ENCODE data around the gene RHEX.
A peak's percentile ranks its signal among the peaks of the same experiment; 100 is the strongest.
"Not testable (repeated sequence)": the region's sequence is repeated elsewhere in the genome, so short reads cannot be mapped to it uniquely, and the experiment has no call there.

RHEX gene, protein sequence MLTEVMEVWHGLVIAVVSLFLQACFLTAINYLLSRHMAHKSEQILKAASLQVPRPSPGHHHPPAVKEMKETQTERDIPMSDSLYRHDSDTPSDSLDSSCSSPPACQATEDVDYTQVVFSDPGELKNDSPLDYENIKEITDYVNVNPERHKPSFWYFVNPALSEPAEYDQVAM

GRCh38 chr1:206052919-206053610 is at the start of gene RHEX:
TSS of gene RHEX (plus strand) at chr1:206053173. CDS start at chr1:206097829, 44,656 bp downstream.
- H3K9me3 Mint-ChIP-seq; H3K36me3 Mint-ChIP-seq (ENCODE audit: low read depth); H3K4me1 Mint-ChIP-seq: not testable (repeated sequence)
- Mint-ChIP-seq H3K27me3 (ENCODE audit: low read depth) (peaks cover 16% of the 10 kb centered on the region), H3K27ac (peak within 1 kb of the TSS; percentile 3 to 82 (median 73)), H3K4me3 (peak within 1 kb of the TSS in 2 of 3 experiments; percentile 21 to 41)

DNA sequence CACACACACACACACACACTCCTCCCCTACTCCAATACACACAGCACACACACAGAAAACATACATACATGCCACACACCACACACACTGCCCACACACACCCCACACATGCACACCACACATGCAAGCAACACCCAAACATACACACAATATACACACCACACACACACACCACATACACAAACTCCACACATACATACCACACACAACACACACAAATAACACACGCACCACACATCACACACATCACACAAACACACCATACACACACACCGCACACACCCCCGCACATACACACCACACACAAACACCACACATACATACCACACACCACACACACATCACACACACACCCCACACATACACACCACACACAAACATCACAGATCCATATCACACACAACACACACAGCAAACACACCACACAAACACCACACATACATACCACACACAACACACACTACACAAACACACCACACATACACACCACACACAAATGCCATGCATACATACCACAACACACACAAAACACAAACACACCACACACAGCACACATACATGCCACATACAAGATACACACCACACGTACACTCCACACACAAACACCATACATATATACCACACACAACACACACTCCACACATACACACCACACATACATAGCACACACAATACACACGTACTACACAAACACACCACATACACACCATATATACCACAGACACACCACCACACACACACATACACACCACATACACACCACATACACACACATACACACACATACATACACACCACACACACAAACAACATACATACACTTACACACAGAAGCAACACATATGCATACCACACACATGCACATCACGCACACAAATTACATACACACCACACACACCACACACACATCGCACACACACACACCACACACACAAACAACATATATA is 48.8 kb upstream of the RHEX start:
- peak overlapping the region; percentile 1 to 50 (median 37) for H3K4me3 Mint-ChIP-seq
- peaks cover 50% of the 10 kb centered on the region for H3K4me1 Mint-ChIP-seq
- H3K9me3 Mint-ChIP-seq = no peaks in the 10 kb centered on the region
- H3K27me3 Mint-ChIP-seq (ENCODE audit: low read depth) = no peaks in the 10 kb centered on the region
- H3K36me3 Mint-ChIP-seq (ENCODE audit: low read depth) = no peaks in the 10 kb centered on the region
- H3K27ac Mint-ChIP-seq = peak overlapping the region; percentile 63 to 94 (median 88)
- TF ChIP-seq, protein P1, sequence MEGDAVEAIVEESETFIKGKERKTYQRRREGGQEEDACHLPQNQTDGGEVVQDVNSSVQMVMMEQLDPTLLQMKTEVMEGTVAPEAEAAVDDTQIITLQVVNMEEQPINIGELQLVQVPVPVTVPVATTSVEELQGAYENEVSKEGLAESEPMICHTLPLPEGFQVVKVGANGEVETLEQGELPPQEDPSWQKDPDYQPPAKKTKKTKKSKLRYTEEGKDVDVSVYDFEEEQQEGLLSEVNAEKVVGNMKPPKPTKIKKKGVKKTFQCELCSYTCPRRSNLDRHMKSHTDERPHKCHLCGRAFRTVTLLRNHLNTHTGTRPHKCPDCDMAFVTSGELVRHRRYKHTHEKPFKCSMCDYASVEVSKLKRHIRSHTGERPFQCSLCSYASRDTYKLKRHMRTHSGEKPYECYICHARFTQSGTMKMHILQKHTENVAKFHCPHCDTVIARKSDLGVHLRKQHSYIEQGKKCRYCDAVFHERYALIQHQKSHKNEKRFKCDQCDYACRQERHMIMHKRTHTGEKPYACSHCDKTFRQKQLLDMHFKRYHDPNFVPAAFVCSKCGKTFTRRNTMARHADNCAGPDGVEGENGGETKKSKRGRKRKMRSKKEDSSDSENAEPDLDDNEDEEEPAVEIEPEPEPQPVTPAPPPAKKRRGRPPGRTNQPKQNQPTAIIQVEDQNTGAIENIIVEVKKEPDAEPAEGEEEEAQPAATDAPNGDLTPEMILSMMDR (IDR thresholded peaks at IDR 0.05; ENCODE audit: unreplicated experiment in 3 of 3) = no peak

GRCh38 chr1:206004826-206005225 is 48.1 kb upstream of the RHEX start:
- no peaks in the 10 kb centered on the region for H3K36me3 Mint-ChIP-seq (ENCODE audit: low read depth)
- TF ChIP-seq, protein P1 (IDR thresholded peaks at IDR 0.05; ENCODE audit: unreplicated experiment in 3 of 3) = no peak
- no peaks in the 10 kb centered on the region for H3K9me3 Mint-ChIP-seq
- H3K4me3 Mint-ChIP-seq = peak overlapping the region in 2 of 3 experiments; percentile 37 to 50
- no peaks in the 10 kb centered on the region for H3K27me3 Mint-ChIP-seq (ENCODE audit: low read depth)
- H3K4me1 Mint-ChIP-seq = peaks cover 55% of the 10 kb centered on the region
- peak overlapping the region; percentile 63 to 94 (median 88) for H3K27ac Mint-ChIP-seq

DNA sequence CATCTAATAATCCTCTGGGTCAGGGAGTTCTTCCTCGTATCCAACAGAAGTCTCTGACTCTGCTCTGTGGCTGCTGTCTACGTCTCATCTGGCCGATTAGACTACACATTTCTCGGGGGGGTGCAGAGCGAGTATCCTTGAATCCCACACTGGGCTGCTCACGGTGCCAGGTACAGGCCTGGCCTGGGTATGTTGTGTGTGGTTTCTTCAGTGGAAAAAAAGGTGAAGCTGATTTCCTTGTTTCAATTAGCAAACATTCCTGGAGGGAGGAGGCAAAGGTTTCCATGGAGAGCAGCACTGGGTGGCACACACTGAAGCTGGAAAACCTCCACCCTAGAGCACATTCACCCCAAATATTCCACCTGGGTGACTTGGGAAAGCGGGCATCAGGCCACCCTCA is 47.7 kb upstream of the RHEX start:
- Mint-ChIP-seq H3K9me3 (no peaks in the 10 kb centered on the region), H3K4me1 (peaks cover 57% of the 10 kb centered on the region), H3K4me3 (no peak overlapping the region), H3K27me3 (ENCODE audit: low read depth) (no peaks in the 10 kb centered on the region), H3K36me3 (ENCODE audit: low read depth) (no peaks in the 10 kb centered on the region), H3K27ac (peak overlapping the region; percentile 16 to 94 (median 88))
- TF ChIP-seq, protein P1 (IDR thresholded peaks at IDR 0.05; ENCODE audit: unreplicated experiment in 3 of 3) = no peak

- Mint-ChIP-seq H3K27me3 (ENCODE audit: low read depth) (no peaks in the 10 kb centered on the region), H3K4me3 (no peak overlapping the region), H3K27ac (peak overlapping the region in 2 of 3 experiments; percentile 12 to 88), H3K9me3 (no peaks in the 10 kb centered on the region), H3K36me3 (ENCODE audit: low read depth) (no peaks in the 10 kb centered on the region), H3K4me1 (peaks cover 57% of the 10 kb centered on the region)
- TF ChIP-seq, protein P1 (IDR thresholded peaks at IDR 0.05; ENCODE audit: unreplicated experiment in 3 of 3) = no peak
These were observed 47.2 kb upstream of the RHEX start for GRCh38 chr1:206005778-206006180.

- Mint-ChIP-seq H3K4me1 (peaks cover 53% of the 10 kb centered on the region), H3K27ac (no peak overlapping the region), H3K27me3 (ENCODE audit: low read depth) (no peaks in the 10 kb centered on the region), H3K4me3 (no peak overlapping the region), H3K36me3 (ENCODE audit: low read depth) (no peaks in the 10 kb centered on the region), H3K9me3 (no peaks in the 10 kb centered on the region)
- TF ChIP-seq, protein P1 (IDR thresholded peaks at IDR 0.05; ENCODE audit: unreplicated experiment in 3 of 3) = no peak
These were observed 46.0 kb upstream of the RHEX start for GRCh38 chr1:206006946-206007345.
